Neural crest cell (in vitro differentiated cells): Measurements from ENCODE around the gene ALDH3A2. TPM values are rescaled to one million over a fixed set of nuclear protein-coding genes. Genes with fewer than 3 reads are reported as not detected.

Experiments
- DNase-seq: peaks from one replicate; pipeline ENCODE4 v3.0.0; 2021; ENCODE audit warnings: low read depth, mixed read lengths, low spot score
- H3K27ac Mint-ChIP-seq: one replicate; pipeline ENCODE4 v1.8.0; 2021; ENCODE audit warnings: mild to moderate bottlenecking, mixed read lengths; ENCODE audit not compliant: unreplicated experiment
- H3K27me3 Mint-ChIP-seq: 2 replicates; pipeline ENCODE4 v1.8.0; 2021; ENCODE audit warnings: low read depth, mild to moderate bottlenecking, mixed read lengths
- H3K36me3 Mint-ChIP-seq: 2 replicates; pipeline ENCODE4 v1.8.0; 2021; ENCODE audit warnings: low read depth, mild to moderate bottlenecking, mixed read lengths
- H3K4me1 Mint-ChIP-seq: 2 replicates; pipeline ENCODE4 v1.8.0; 2021; ENCODE audit warnings: mixed read lengths
- H3K4me3 Mint-ChIP-seq: one replicate; pipeline ENCODE4 v1.8.0; 2021; ENCODE audit warnings: mild to moderate bottlenecking, mixed read lengths
- H3K9me3 Mint-ChIP-seq: 2 replicates; pipeline ENCODE4 v1.8.0; 2021; ENCODE audit warnings: mixed read lengths
- total RNA-seq: library from RNA; stranded (reverse); gene quantifications from 2 replicates; pipeline ENCODE4 v1.2.1, GENCODE V29; 2021
- TF ChIP-seq, protein P1 (sequence below): fragments of 200-600 bp; sonication (generic); conservative IDR thresholded peaks from 2 replicates; pipeline ENCODE4 v1.5.0; 2021; ENCODE audit warnings: antibody characterized with exemption, mild to moderate bottlenecking

The ALDH3A2 gene
- total RNA-seq, 1 donor from 2014 or later: 53.4 TPM

DNA sequence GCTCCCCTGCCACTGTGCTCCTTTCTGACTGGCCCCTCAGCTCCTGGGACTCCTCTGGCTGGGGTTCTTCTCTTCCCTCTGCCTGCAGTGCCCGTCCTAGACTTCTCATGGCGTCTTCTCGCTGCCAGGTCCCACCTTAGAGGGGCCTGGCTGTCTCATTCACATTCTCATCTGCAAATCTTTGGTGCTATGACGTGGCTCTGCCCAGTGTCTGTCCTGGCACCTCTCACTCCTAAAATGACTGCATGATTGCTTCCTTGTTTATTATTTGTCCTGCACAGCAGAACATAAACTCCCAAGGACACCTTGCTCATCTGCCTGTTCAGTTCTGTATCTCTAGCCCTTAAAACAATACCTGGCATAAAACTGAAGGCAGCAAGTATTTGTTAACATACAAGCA is 18.5 kb upstream of the ALDH3A2 start:
- Mint-ChIP-seq H3K4me1 (no peaks in the 10 kb centered on the region), H3K4me3 (no peak overlapping the region), H3K36me3 (peaks cover 3% of the 10 kb centered on the region), H3K9me3 (no peaks in the 10 kb centered on the region), H3K27me3 (no peaks in the 10 kb centered on the region), H3K27ac (no peak overlapping the region)
- no peak for DNase-seq
- TF ChIP-seq, protein P1, sequence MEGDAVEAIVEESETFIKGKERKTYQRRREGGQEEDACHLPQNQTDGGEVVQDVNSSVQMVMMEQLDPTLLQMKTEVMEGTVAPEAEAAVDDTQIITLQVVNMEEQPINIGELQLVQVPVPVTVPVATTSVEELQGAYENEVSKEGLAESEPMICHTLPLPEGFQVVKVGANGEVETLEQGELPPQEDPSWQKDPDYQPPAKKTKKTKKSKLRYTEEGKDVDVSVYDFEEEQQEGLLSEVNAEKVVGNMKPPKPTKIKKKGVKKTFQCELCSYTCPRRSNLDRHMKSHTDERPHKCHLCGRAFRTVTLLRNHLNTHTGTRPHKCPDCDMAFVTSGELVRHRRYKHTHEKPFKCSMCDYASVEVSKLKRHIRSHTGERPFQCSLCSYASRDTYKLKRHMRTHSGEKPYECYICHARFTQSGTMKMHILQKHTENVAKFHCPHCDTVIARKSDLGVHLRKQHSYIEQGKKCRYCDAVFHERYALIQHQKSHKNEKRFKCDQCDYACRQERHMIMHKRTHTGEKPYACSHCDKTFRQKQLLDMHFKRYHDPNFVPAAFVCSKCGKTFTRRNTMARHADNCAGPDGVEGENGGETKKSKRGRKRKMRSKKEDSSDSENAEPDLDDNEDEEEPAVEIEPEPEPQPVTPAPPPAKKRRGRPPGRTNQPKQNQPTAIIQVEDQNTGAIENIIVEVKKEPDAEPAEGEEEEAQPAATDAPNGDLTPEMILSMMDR: no peak

DNA sequence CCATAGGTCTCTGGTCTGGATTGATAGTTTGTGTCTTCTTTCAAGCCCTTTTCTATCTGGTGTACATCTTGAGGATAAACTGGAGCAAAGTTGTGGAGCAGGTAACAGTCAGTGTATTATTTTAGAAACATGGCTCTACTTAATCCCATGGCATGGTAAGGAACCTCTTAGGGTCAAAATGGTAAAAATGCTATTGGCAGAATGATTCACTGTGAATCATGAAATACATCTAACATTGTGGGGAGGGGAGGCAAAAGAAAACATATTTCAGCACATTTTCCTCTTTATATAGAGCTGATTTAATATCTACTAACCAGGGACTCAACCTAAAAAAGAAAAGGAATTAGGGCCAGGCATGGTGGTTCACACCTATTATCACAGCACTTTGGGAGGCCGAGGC is 17.9 kb upstream of the ALDH3A2 start:
- no peaks in the 10 kb centered on the region for H3K27me3 Mint-ChIP-seq
- H3K9me3 Mint-ChIP-seq: no peaks in the 10 kb centered on the region
- no peaks in the 10 kb centered on the region for H3K4me1 Mint-ChIP-seq
- H3K36me3 Mint-ChIP-seq: peaks cover 3% of the 10 kb centered on the region
- H3K27ac Mint-ChIP-seq: no peak overlapping the region
- no peak overlapping the region for H3K4me3 Mint-ChIP-seq
- no peak for DNase-seq
- TF ChIP-seq, protein P1: no peak

DNA sequence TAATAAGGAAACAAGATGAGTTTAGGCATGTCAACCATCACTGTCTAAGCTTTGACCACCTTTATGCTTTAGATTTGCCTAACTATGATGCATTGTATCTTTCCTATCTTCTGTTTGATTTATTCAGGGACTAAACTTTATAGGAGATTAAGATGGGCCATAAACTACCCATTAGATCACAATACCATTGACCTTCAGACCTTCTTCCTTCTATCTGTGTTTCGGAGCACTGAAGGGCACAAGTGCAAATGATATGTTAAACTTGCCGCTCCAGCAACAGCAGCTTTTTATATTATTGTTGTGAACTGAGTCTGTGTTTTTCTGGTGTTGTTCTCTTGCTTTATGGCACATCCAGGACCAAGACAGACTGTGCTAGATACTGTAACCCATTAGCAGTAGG is 16.6 kb upstream of the ALDH3A2 start:
- TF ChIP-seq, protein P1: no peak
- Mint-ChIP-seq H3K27ac (no peak overlapping the region), H3K36me3 (no peaks in the 10 kb centered on the region)

DNA sequence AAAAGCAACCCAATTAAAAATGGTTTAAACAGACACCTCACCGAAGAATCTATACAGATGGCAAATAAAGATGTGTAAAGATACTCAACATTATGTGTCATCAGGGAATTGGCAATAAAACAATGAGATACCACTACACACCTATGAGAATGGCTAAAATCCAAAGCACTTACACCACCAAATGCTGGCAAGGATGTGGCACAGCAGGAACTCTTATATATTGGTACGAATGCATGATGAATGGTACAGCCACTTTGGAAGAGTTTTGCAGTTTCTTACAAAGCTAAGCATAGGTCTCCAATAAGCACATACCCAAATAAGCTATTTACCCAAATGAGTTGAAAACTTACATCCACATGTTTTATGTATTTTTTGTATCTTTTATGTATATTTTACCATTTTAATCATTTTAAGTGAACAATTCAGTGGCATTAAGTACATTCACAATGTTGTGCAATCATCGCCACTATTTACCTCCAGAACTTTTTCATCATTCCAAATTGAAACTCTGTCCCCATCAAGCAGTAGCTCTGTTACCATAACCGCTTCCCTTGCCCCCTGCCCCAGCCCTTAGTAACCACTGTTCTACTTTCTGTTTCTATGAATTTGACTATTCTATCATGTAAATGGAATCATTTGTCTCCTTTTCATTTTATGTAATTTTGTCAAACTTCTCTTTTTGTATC is 6.7 kb upstream of the ALDH3A2 start:
- H3K27ac Mint-ChIP-seq: no peak overlapping the region
- H3K4me3 Mint-ChIP-seq: no peak overlapping the region
- no peaks in the 10 kb centered on the region for H3K36me3 Mint-ChIP-seq
- H3K9me3 Mint-ChIP-seq: no peaks in the 10 kb centered on the region
- TF ChIP-seq, protein P1: no peak
- peaks cover 3% of the 10 kb centered on the region for H3K4me1 Mint-ChIP-seq
- DNase-seq: no peak
- peaks cover 20% of the 10 kb centered on the region for H3K27me3 Mint-ChIP-seq

More for the DNA sequence above, 16.6 kb upstream of the ALDH3A2 start:
- no peak overlapping the region for H3K4me3 Mint-ChIP-seq
- DNase-seq: no peak
- no peaks in the 10 kb centered on the region for H3K9me3 Mint-ChIP-seq
- no peaks in the 10 kb centered on the region for H3K27me3 Mint-ChIP-seq
- H3K4me1 Mint-ChIP-seq: no peaks in the 10 kb centered on the region

DNA sequence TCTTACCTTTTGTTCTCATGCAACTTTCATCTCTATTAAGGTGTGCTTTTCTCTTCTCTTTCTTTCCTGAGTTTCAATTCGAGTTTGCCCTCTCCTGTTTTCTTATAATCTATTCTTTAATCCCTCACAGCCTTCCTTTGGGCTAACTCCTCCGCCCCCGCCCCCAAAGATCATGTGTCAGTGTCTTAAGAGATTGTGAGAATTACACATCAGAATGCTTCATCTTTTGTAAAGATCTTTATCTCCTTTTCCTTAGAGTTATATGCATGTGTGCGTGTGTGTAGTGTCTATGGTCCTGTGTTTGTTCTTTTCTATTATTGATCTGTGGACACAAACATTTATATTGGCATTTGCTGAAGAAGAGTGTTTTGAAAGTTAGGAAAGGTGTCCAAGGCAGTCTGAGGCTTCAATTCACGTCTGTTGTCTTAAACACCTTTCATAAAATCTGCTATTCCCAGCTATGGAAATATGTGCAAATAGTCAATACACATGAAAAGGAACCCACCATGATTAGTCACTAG is 6.1 kb upstream of the ALDH3A2 start:
- H3K9me3 Mint-ChIP-seq: no peaks in the 10 kb centered on the region
- no peak for DNase-seq
- no peak overlapping the region for H3K4me3 Mint-ChIP-seq
- no peaks in the 10 kb centered on the region for H3K36me3 Mint-ChIP-seq
- TF ChIP-seq, protein P1: no peak
- peaks cover 20% of the 10 kb centered on the region for H3K27me3 Mint-ChIP-seq
- peaks cover 8% of the 10 kb centered on the region for H3K4me1 Mint-ChIP-seq
- no peak overlapping the region for H3K27ac Mint-ChIP-seq
